PC-9 (cell line): Measurements from ENCODE around the gene AGRN.

Experiments
- EZH2 ChIP-seq: fragments of 200-600 bp; sonication (generic); IDR thresholded peaks from 2 replicates; pipeline ENCODE4 v1.8.0; 2017; ENCODE audit warnings: antibody characterized with exemption, low read depth
- TF ChIP-seq, protein P1 (sequence below): fragments of 200-600 bp; sonication (generic); conservative IDR thresholded peaks from 2 replicates; pipeline ENCODE4 v1.6.1; 2017; ENCODE audit warnings: mixed run types, antibody characterized with exemption, mild to moderate bottlenecking, moderate library complexity

DNA sequence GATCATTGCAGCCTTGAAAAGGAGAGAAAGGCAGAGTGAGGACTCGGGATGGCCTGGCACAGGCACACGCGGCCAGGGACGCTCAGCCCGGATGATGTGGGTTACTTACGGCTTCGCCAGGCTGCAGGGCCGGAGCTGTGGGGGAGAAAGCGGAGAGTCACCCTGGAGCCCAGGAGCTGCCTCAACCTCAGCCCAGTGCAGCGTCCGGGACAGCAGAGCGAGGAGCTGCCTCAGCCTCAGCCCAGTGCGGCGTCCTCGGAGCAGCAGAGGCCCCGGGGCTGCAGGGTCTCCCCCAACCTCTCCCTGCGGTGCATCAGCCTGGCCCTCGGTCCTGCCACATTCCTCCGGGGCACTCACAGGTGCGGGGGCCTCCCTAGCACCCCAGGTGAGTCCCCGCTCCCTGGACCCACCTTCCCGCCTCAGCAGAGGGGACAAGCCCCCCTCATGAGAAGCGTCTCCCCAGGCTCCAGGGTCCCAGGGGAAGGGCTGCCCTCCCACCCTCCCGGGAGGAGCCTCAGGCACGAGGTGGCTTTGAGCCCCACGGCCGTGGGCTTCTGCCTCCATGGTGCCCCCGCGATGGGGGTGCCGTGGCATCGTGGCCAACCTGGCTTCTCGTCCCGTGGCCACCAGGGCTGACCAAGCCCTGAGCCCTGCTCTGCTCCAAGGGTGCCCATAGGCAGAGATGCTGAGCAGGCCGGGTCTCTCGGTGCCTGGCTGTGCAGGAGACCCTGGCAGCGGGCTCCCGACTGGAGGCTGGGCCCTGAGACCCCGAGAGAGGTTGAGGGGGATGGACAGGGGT is 64.7 kb downstream of the AGRN start:
- TF ChIP-seq, protein P1, sequence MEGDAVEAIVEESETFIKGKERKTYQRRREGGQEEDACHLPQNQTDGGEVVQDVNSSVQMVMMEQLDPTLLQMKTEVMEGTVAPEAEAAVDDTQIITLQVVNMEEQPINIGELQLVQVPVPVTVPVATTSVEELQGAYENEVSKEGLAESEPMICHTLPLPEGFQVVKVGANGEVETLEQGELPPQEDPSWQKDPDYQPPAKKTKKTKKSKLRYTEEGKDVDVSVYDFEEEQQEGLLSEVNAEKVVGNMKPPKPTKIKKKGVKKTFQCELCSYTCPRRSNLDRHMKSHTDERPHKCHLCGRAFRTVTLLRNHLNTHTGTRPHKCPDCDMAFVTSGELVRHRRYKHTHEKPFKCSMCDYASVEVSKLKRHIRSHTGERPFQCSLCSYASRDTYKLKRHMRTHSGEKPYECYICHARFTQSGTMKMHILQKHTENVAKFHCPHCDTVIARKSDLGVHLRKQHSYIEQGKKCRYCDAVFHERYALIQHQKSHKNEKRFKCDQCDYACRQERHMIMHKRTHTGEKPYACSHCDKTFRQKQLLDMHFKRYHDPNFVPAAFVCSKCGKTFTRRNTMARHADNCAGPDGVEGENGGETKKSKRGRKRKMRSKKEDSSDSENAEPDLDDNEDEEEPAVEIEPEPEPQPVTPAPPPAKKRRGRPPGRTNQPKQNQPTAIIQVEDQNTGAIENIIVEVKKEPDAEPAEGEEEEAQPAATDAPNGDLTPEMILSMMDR: no peak
- TF ChIP-seq EZH2: no peak
